Islet precursor cell (in vitro differentiated cells): ENCODE results near the gene TSPY2.
"Not testable (repeated sequence)": the region's sequence is repeated elsewhere in the genome, so short reads cannot be mapped to it uniquely, and the experiment has no call there.

Experiments
- DNase-seq: peaks from one replicate; pipeline ENCODE4 v3.0.0-alpha.2; 2018

Gene TSPY2

GRCh38 chrY:6245923-6246322, at the start of gene TSPY2:
TSS of gene TSPY2 (plus strand) at chrY:6246223. CDS start at chrY:6246269, 46 bp downstream.
- not testable (repeated sequence) for DNase-seq

- not testable (repeated sequence) for DNase-seq
Observed at GRCh38 chrY:6209565-6209964, 36.5 kb upstream of the TSPY2 start.

GRCh38 chrY:6217045-6217444, 29.0 kb upstream of the TSPY2 start:
- DNase-seq, result not testable (repeated sequence)

GRCh38 chrY:6269839-6270238, 23.8 kb downstream of the TSPY2 start:
- DNase-seq, result not testable (repeated sequence)
